Measurements from ENCODE around the gene COL12A1. TPM values are rescaled to one million over a fixed set of nuclear protein-coding genes. Genes with fewer than 3 reads are reported as not detected.

The COL12A1 gene
- total RNA-seq, 4 donors from 2014 or later: 17.2 to 30.5 (median 22.4) TPM

DNA sequence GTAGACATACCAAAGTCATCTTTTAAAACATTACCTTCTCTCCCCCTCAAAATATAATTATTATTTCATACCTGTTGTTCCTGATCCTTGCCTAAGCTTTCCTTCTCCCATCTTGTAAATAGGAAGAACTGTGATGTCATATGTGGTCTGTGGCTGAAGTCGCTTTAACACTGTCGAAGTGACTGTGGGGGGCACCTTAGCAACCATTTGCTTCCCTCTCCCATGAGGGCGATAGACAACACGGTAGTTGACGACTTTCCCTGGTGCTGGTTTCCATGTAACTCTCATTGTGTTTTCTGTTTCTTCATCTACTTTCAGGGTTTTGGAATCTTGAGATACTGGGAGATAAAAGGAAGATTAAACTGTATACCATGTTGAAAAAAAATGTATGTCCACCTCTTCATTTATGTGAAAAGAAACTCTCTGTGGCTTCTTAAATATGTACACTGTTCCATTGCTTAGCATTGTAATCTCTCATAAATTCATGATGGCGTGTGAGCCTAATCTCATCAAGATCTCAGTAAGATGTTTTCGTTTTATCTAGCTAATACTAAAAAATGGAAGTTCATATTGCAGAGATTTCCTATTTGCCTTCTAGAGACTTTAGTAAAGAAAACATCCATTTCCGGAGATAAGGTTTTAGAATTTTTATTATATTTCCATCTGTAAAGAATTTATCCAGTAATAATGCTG, 49.5 kb downstream of the COL12A1 start:
- intact Hi-C loops (cut with DNase I; ENCODE audit: low total_unique reads): no loop called here
- ATAC-seq: no peak

GRCh38 chr6:75155631-75156030, 50.2 kb downstream of the COL12A1 start:
- no peaks in the 10 kb centered on the region for H3K4me1 ChIP-seq
- no peak overlapping the region for H3K4me3 ChIP-seq
- H3K36me3 ChIP-seq: no peaks in the 10 kb centered on the region
- DNase-seq (no peak), ATAC-seq (no peak)
- intact Hi-C loops (cut with DNase I; ENCODE audit: low total_unique reads): no loop called here
- no peak overlapping the region for H3K27ac ChIP-seq
- no peaks in the 10 kb centered on the region for H3K9me3 ChIP-seq
- TF ChIP-seq CTCF (IDR thresholded peaks at IDR 0.05 in 4 of 5, conservative IDR thresholded peaks at IDR 0.05 in 1 of 5): no peak
- no peak for TF ChIP-seq POLR2A (IDR thresholded peaks at IDR 0.05)
- H3K27me3 ChIP-seq: no peaks in the 10 kb centered on the region
- in situ Hi-C loops (cut with MboI; ENCODE audit: low sequenced_read_pairs in 4 of 4): no loop called here

More for the DNA sequence above, 49.5 kb downstream of the COL12A1 start:
- no peak for TF ChIP-seq CTCF (IDR thresholded peaks at IDR 0.05 in 4 of 5, conservative IDR thresholded peaks at IDR 0.05 in 1 of 5)
- TF ChIP-seq POLR2A (IDR thresholded peaks at IDR 0.05): no peak
- no peaks in the 10 kb centered on the region for H3K36me3 ChIP-seq
- H3K4me3 ChIP-seq: no peak overlapping the region
- H3K9me3 ChIP-seq: no peaks in the 10 kb centered on the region
- no peaks in the 10 kb centered on the region for H3K27me3 ChIP-seq
- H3K4me1 ChIP-seq: no peaks in the 10 kb centered on the region
- no peak for DNase-seq
- in situ Hi-C loops (cut with MboI; ENCODE audit: low sequenced_read_pairs in 4 of 4): no loop called here
- H3K27ac ChIP-seq: no peak overlapping the region

- Histone ChIP-seq H3K4me3 (no peak overlapping the region), H3K27ac (peak overlapping the region in 1 of 4 donors; percentile 24), H3K36me3 (no peaks in the 10 kb centered on the region), H3K4me1 (no peaks in the 10 kb centered on the region), H3K27me3 (no peaks in the 10 kb centered on the region), H3K9me3 (no peaks in the 10 kb centered on the region)
- ATAC-seq (no peak), DNase-seq (no peak)
- in situ Hi-C loops (cut with MboI; ENCODE audit: low sequenced_read_pairs in 4 of 4): no loop called here
- intact Hi-C loops (cut with DNase I; ENCODE audit: low total_unique reads): no loop called here
- TF ChIP-seq POLR2A (IDR thresholded peaks at IDR 0.05) (no peak), CTCF (IDR thresholded peaks at IDR 0.05 in 4 of 5, conservative IDR thresholded peaks at IDR 0.05 in 1 of 5) (no peak)
Measured at GRCh38 chr6:75154973-75155372, 50.9 kb downstream of the COL12A1 start.

GRCh38 chr6:75150685-75151412, 55.0 kb downstream of the COL12A1 start:
- no peak for ATAC-seq
- H3K9me3 ChIP-seq: no peaks in the 10 kb centered on the region
- no peak overlapping the region for H3K4me3 ChIP-seq
- no peaks in the 10 kb centered on the region for H3K4me1 ChIP-seq
- in situ Hi-C loops (cut with MboI; ENCODE audit: low sequenced_read_pairs in 4 of 4) (no loop called here), intact Hi-C loops (cut with DNase I; ENCODE audit: low total_unique reads) (no loop called here)
- DNase-seq: no peak
- H3K36me3 ChIP-seq: no peaks in the 10 kb centered on the region
- no peak for TF ChIP-seq CTCF (IDR thresholded peaks at IDR 0.05 in 4 of 5, conservative IDR thresholded peaks at IDR 0.05 in 1 of 5)
- no peak for TF ChIP-seq POLR2A (IDR thresholded peaks at IDR 0.05)
- no peaks in the 10 kb centered on the region for H3K27me3 ChIP-seq
- no peak overlapping the region for H3K27ac ChIP-seq

All from gastrocnemius medialis (tissue), 4 donors.